A549 (cell line): ENCODE data around the gene SASS6. TPM values are rescaled to one million over a fixed set of nuclear protein-coding genes. Genes with fewer than 3 reads are reported as not detected.
A peak's percentile ranks its signal among the peaks of the same experiment; 100 is the strongest.

Experiments
- ATAC-seq, 2 experiments: fragments of 200-7000 bp in 1 of 2; fragments of >200 bp in 1 of 2; cut with Nextera tagmentation in 1 of 2; cut with Tn5 transposase in 1 of 2; 3 replicates each; pipeline versions ENCODE4 v1.8.0 to v1.9.1; 2018 to 2020; ENCODE audit warnings: mild to moderate bottlenecking in 1 of 2, moderate library complexity in 1 of 2
- CTCF ChIA-PET: fragments of 300-600 bp; sonication (Branson Sonifier 250); formaldehyde crosslinking; extraction: SDS; loops from one replicate; lab custom pipeline; 2021; ENCODE audit warnings: antibody characterized with exemption, inconsistent platforms; lab: Yijun Ruan, JAX
- POLR2A ChIA-PET: fragments of 350-600 bp; formaldehyde crosslinking; extraction: SDS; loops from one replicate; lab custom pipeline; 2021; ENCODE audit warnings: antibody characterized with exemption, inconsistent platforms; lab: Yijun Ruan, JAX
- DNase-seq, 2 experiments: peaks; one replicate each; pipeline versions ENCODE4 v3.0.0 to v3.0.0-alpha.2; 2011 to 2016; ENCODE audit warnings: low read depth in 1 of 2, low spot score in 1 of 2
- FAIRE-seq: peaks from 2 replicates; lab custom pipeline; 2011; peaks lifted over from hg19 to GRCh38; lab: Jason Lieb, UNC
- H3K27ac ChIP-seq, 2 experiments: fragments of >200 bp; sonication (Bioruptor Twin); formaldehyde crosslinking; 3 replicates each; pipeline ENCODE4 v1.5.1; 2016 to 2017
- H3K4me1 ChIP-seq: fragments of >200 bp; sonication (Bioruptor Twin); formaldehyde crosslinking; 3 replicates; pipeline ENCODE4 v1.6.1; 2016
- H3K4me2 ChIP-seq: fragments of >200 bp; sonication (Bioruptor Twin); formaldehyde crosslinking; 3 replicates; pipeline ENCODE4 v1.6.1; 2016
- H3K4me3 ChIP-seq: fragments of >200 bp; sonication (Bioruptor Twin); formaldehyde crosslinking; 3 replicates; pipeline ENCODE4 v1.5.1; 2016
- H3K9me3 ChIP-seq: fragments of >200 bp; sonication (Bioruptor Twin); formaldehyde crosslinking; 3 replicates; pipeline ENCODE4 v1.6.1; 2016
- BCL3 ChIP-seq: fragments of >200 bp; sonication (Bioruptor Twin); formaldehyde crosslinking; IDR thresholded peaks from 3 replicates; pipeline ENCODE4 v1.6.1; 2016
- CHD2 ChIP-seq: fragments of 150-350 bp; IDR thresholded peaks from 2 replicates; pipeline ENCODE4 v1.6.1; 2014; ENCODE audit warnings: low read length; ENCODE audit not compliant: partially characterized antibody
- E2F6 ChIP-seq: IDR thresholded peaks from 2 replicates; pipeline ENCODE4 v1.6.1; 2012; ENCODE audit warnings: low read depth, borderline replicate concordance
- ELK1 ChIP-seq: fragments of 150-350 bp; IDR thresholded peaks from 2 replicates; pipeline ENCODE4 v1.6.1; 2014; ENCODE audit warnings: low read depth, mild to moderate bottlenecking, low read length
- EP300 ChIP-seq, 2 experiments: fragments of >200 bp; sonication (Bioruptor Twin); formaldehyde crosslinking; IDR thresholded peaks; 2 replicates in 1 of 2; 3 replicates in 1 of 2; pipeline ENCODE4 v1.6.1; 2016 to 2017
- GATA3 ChIP-seq: IDR thresholded peaks from 2 replicates; pipeline ENCODE4 v1.6.1; 2012; ENCODE audit warnings: borderline replicate concordance
- HDAC2 ChIP-seq: fragments of 200-600 bp; sonication (generic); IDR thresholded peaks from 2 replicates; pipeline ENCODE4 v1.6.1; 2016
- HES2 ChIP-seq: fragments of >200 bp; sonication (Bioruptor Twin); formaldehyde crosslinking; IDR thresholded peaks from 2 replicates; pipeline ENCODE4 v1.6.1; 2016
- HEYL ChIP-seq: fragments of 250-450 bp; sonication (Bioruptor Pico); IDR thresholded peaks from 2 replicates; pipeline ENCODE4 v1.8.0; 2021; ENCODE audit warnings: mild to moderate bottlenecking, moderate library complexity
- HOXA7 ChIP-seq: fragments of 250-450 bp; sonication (Bioruptor Pico); IDR thresholded peaks from 2 replicates; pipeline ENCODE4 v1.5.0; 2020; ENCODE audit warnings: mild to moderate bottlenecking, moderate library complexity
- HOXB13 ChIP-seq: fragments of 250-450 bp; sonication (Bioruptor Pico); IDR thresholded peaks from 2 replicates; pipeline ENCODE4 v1.5.0; 2020; ENCODE audit warnings: low read depth, mild to moderate bottlenecking, moderate library complexity
- HOXB5 ChIP-seq: fragments of 250-450 bp; sonication (Bioruptor Pico); IDR thresholded peaks from 2 replicates; pipeline ENCODE4 v1.5.0; 2020; ENCODE audit warnings: mild to moderate bottlenecking, moderate library complexity
- JUN ChIP-seq, 2 experiments: fragments of >200 bp; sonication (Bioruptor Twin); formaldehyde crosslinking; IDR thresholded peaks; 2 replicates in 1 of 2; 3 replicates in 1 of 2; pipeline ENCODE4 v1.6.1; 2016 to 2017
- MAX ChIP-seq: IDR thresholded peaks from 2 replicates; pipeline ENCODE4 v1.6.1; 2012
- MYC ChIP-seq: IDR thresholded peaks from 2 replicates; pipeline ENCODE4 v1.6.1; 2012; ENCODE audit warnings: mild to moderate bottlenecking, inconsistent platforms, low read length, improper control_type of control experiment, borderline replicate concordance
- NR3C1 ChIP-seq: fragments of >200 bp; sonication (Bioruptor Twin); formaldehyde crosslinking; IDR thresholded peaks from 3 replicates; pipeline ENCODE4 v1.6.1; 2017
- PHF8 ChIP-seq: fragments of 200-600 bp; sonication (generic); IDR thresholded peaks from 2 replicates; pipeline ENCODE4 v1.6.1; 2016; ENCODE audit warnings: low read depth, mild to moderate bottlenecking, antibody characterized with exemption, moderate library complexity, borderline replicate concordance
- POLR2A ChIP-seq: IDR thresholded peaks from 2 replicates; pipeline ENCODE4 v1.6.1; 2012; ENCODE audit warnings: mild to moderate bottlenecking, low read length
- RFX5 ChIP-seq: fragments of 450-650 bp; IDR thresholded peaks from 2 replicates; pipeline ENCODE4 v1.7.1; 2014; ENCODE audit warnings: antibody characterized with exemption, mild to moderate bottlenecking, moderate library complexity
- TP53 ChIP-seq: fragments of 250-450 bp; sonication (Bioruptor Pico); IDR thresholded peaks from 2 replicates; pipeline ENCODE4 v1.5.0; 2021; ENCODE audit warnings: mild to moderate bottlenecking, moderate library complexity
- WGBS: methylation state at CpG from one replicate; pipeline ENCODE4 v1.1.6; 2017; ENCODE audit errors: missing lambda C conversion rate; 5-methylcytosine and 5-hydroxymethylcytosine counted together
- polyA plus RNA-seq, 4 experiments: library from polyadenylated mRNA; depleted of rRNA in 3 of 4; stranded (reverse); fragments of >200 nt; fragmentation: RNase III in 1 of 4; extraction: RNeasy Plus Mini Kit Qiagen cat#74134 plus additional on column Dnase treatment in 1 of 4; gene quantifications; 2 replicates in 3 of 4; 3 replicates in 1 of 4; pipeline ENCODE4 v1.2.3, GENCODE V29; 2011 to 2017
- TF ChIP-seq, protein P1 (sequence below): fragments of 450-650 bp; IDR thresholded peaks from 2 replicates; pipeline ENCODE4 v1.6.1; 2014; ENCODE audit warnings: antibody characterized with exemption
- TF ChIP-seq, protein P2 (sequence below): IDR thresholded peaks from 2 replicates; pipeline ENCODE4 v1.6.1; 2012

The SASS6 gene
- polyA plus RNA-seq, 2 of the 4 experiments (the other 2 are of a cell fraction): 4.0 to 5.2 TPM

GRCh38 chr1:100045206-100045605, 87.5 kb downstream of the SASS6 start:
- no peak overlapping the region for H3K4me2 ChIP-seq
- H3K4me3 ChIP-seq: no peak overlapping the region
- 0 out of 3 replicates have a peak, but pooled peaks cover 2% of the 10 kb centered on the region for H3K9me3 ChIP-seq
- ChIA-PET POLR2A (no interaction called here), CTCF (no interaction called here)
- peaks cover 22% of the 10 kb centered on the region for H3K4me1 ChIP-seq
- no peak for FAIRE-seq
- no peak for ATAC-seq
- 94% methylated on average over 5 of the region's 5 CpGs for whole genome bisulfite sequencing
- DNase-seq: no peak
- H3K27ac ChIP-seq: no peak overlapping the region
- TF ChIP-seq, protein P1, sequence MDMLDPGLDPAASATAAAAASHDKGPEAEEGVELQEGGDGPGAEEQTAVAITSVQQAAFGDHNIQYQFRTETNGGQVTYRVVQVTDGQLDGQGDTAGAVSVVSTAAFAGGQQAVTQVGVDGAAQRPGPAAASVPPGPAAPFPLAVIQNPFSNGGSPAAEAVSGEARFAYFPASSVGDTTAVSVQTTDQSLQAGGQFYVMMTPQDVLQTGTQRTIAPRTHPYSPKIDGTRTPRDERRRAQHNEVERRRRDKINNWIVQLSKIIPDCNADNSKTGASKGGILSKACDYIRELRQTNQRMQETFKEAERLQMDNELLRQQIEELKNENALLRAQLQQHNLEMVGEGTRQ: no peak
- TF ChIP-seq GATA3: no peak

GRCh38 chr1:100039591-100039990, 93.1 kb downstream of the SASS6 start:
- ATAC-seq (no peak), FAIRE-seq (no peak), DNase-seq (no peak)
- TF ChIP-seq RFX5: no peak
- no peak for TF ChIP-seq JUN (IDR thresholded peaks at IDR 0.05)
- TF ChIP-seq MYC: no peak
- no peak for TF ChIP-seq HDAC2
- Histone ChIP-seq H3K27ac (peak overlapping the region in 1 of 2 experiments; percentile 44; a peak in 2 of 6 replicates), H3K4me1 (peaks cover 9% of the 10 kb centered on the region; the same call in 1 of the 3 replicates), H3K4me3 (peak overlapping the region; percentile 93), H3K4me2 (peak overlapping the region; percentile 86), H3K9me3 (no peaks in the 10 kb centered on the region)
- 7% methylated on average over 2 of the region's 2 CpGs for WGBS
- ChIA-PET POLR2A (no interaction called here), CTCF (interaction anchor here (1.5 kb wide), 1 partner anchor 9 kb away, joined by 4 read pairs; no protein-coding TSS in a partner anchor)

GRCh38 chr1:100038660-100039287, 94.0 kb downstream of the SASS6 start:
- Histone ChIP-seq H3K4me1 (peaks cover 9% of the 10 kb centered on the region; the same call in 1 of the 3 replicates), H3K9me3 (no peaks in the 10 kb centered on the region), H3K27ac (peak overlapping the region; percentile 96 to 100), H3K4me2 (peak overlapping the region; percentile 86), H3K4me3 (peak overlapping the region; percentile 93)
- ATAC-seq (peak in 1 of 2 experiments; percentile 73; a peak in 4 of 6 replicates), DNase-seq (peak in 1 of 2 experiments; percentile 45), FAIRE-seq (no peak)
- CTCF ChIA-PET: no interaction called here
- whole genome bisulfite sequencing: 10% methylated on average over 9 of the region's 37 CpGs
- TF ChIP-seq HES2 (no peak), EP300 (IDR thresholded peaks at IDR 0.05) (no peak), JUN (IDR thresholded peaks at IDR 0.05) (no peak), BCL3 (no peak), NR3C1 (no peak), HOXB13 (CRISPR knock-in tag) (no peak), HOXA7 (no peak)
- TF ChIP-seq, protein P2, sequence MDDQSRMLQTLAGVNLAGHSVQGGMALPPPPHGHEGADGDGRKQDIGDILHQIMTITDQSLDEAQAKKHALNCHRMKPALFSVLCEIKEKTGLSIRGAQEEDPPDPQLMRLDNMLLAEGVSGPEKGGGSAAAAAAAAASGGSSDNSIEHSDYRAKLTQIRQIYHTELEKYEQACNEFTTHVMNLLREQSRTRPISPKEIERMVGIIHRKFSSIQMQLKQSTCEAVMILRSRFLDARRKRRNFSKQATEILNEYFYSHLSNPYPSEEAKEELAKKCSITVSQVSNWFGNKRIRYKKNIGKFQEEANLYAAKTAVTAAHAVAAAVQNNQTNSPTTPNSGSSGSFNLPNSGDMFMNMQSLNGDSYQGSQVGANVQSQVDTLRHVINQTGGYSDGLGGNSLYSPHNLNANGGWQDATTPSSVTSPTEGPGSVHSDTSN: no peak
- POLR2A ChIA-PET: interaction anchor here (1.5 kb wide), 1 partner anchor 69 kb away, joined by 8 read pairs; the partner anchor contains the start of gene SLC35A3

DNA sequence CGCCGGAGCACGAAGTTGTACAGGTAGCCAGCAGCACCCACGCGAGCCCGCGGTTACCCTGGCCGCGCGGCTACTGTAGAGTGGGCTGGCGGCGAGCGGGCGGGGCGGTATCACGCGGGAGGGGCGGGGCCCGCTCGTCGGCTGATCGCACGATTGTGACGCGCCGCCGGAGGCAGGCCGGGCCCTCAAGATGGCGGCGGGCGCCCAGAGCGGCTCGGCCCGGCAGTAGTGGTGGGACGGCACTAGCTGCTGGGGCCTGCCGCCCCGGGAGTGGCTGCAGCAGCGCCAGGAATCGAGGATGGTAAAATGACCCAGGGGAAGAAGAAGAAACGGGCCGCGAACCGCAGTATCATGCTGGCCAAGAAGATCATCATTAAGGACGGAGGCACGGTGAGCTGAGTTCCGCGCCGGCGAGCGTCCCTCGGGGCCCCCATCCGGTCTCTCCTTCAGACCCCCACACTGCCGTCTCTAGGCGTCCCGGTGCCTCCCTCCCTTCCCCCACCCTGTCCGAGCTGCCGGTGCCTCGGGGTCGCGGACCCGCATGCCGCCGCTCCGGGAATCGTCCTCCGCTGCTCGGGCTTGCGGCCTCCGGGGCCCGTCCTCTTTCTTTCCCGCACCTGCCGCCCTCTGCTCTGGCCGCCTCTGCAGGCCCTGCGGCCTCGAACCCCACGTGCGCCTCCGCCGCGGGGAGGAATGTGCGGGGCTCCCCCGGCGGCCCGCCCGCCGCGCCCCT, 94.6 kb downstream of the SASS6 start:
- Histone ChIP-seq H3K4me1 (peaks cover 9% of the 10 kb centered on the region; the same call in 1 of the 3 replicates), H3K27ac (peak overlapping the region; percentile 96 to 100), H3K4me2 (peak overlapping the region; percentile 95), H3K9me3 (no peaks in the 10 kb centered on the region), H3K4me3 (peak overlapping the region; percentile 93)
- POLR2A ChIA-PET: interaction anchor here (1.5 kb wide), 1 partner anchor 68 kb away, joined by 8 read pairs; the partner anchor contains the start of gene SLC35A3
- ATAC-seq (peak; percentile 95 to 97), FAIRE-seq (no peak), DNase-seq (peak; percentile 57 to 81)
- CTCF ChIA-PET: no interaction called here
- WGBS: 0% methylated on average over 11 of the region's 87 CpGs
- TF ChIP-seq PHF8 (peak; percentile 69), TP53 (no peak), RFX5 (no peak), MAX (peak; percentile 61), ELK1 (no peak), HOXB5 (CRISPR knock-in tag) (no peak), E2F6 (no peak), CHD2 (no peak), POLR2A (peak; percentile 88), HES2 (no peak), JUN (IDR thresholded peaks at IDR 0.05) (peak; percentile 50 to 84; a peak in 4 of 5 replicates), HEYL (no peak)
